Medulla oblongata (tissue), 1 donor: ENCODE data around the gene GABRB1.

Source experiments
- DNase-seq: peaks from one replicate; pipeline ENCODE4 v3.0.0-alpha.2; 2015; ENCODE audit errors: extremely low spot score

Gene GABRB1

GRCh38 chr4:47468706-47469365, 437.5 kb downstream of the GABRB1 start:
- no peak for DNase-seq

GRCh38 chr4:47469951-47470350, 438.6 kb downstream of the GABRB1 start:
- DNase-seq: no peak

GRCh38 chr4:47471064-47471463, 439.7 kb downstream of the GABRB1 start:
- no peak for DNase-seq

- no peak for DNase-seq
Observed at GRCh38 chr4:47471591-47471990, 440.2 kb downstream of the GABRB1 start.

GRCh38 chr4:47473141-47473750, 441.9 kb downstream of the GABRB1 start:
- no peak for DNase-seq

- DNase-seq: no peak
Observed at GRCh38 chr4:47474799-47475198, 443.4 kb downstream of the GABRB1 start.

- no peak for DNase-seq
Observed at GRCh38 chr4:47475411-47475810, 444.0 kb downstream of the GABRB1 start.
